Loucy (cell line): ENCODE measurements around the gene PPP1R37.
A peak's percentile ranks its signal among the peaks of the same experiment; 100 is the strongest.

Experiments
- H2AFZ ChIP-seq: fragments of 200-600 bp; sonication (generic); 2 replicates; pipeline ENCODE4 v1.6.0; 2016; ENCODE audit warnings: antibody characterized with exemption, mild to moderate bottlenecking, low read length, moderate library complexity
- H3F3A ChIP-seq: fragments of 200-600 bp; 2 replicates; pipeline ENCODE4 v1.6.0; 2016; ENCODE audit warnings: antibody characterized with exemption, low read depth, mild to moderate bottlenecking
- H3K27me3 ChIP-seq: fragments of 200-600 bp; sonication (generic); 2 replicates; pipeline ENCODE4 v1.6.1; 2014; ENCODE audit warnings: low read length, mild to moderate bottlenecking; ENCODE audit not compliant: insufficient read depth, poor library complexity, severe bottlenecking
- H3K36me3 ChIP-seq: fragments of 200-600 bp; sonication (generic); 2 replicates; pipeline ENCODE4 v1.6.1; 2016; ENCODE audit warnings: low read length; ENCODE audit not compliant: insufficient read depth
- H3K4me1 ChIP-seq: fragments of 200-600 bp; sonication (generic); 2 replicates; pipeline ENCODE4 v1.5.1; 2014; ENCODE audit warnings: low read length, mild to moderate bottlenecking; ENCODE audit not compliant: insufficient read depth, poor library complexity, severe bottlenecking
- H3K4me2 ChIP-seq: fragments of 200-600 bp; sonication (generic); 2 replicates; pipeline ENCODE4 v1.6.0; 2014; ENCODE audit warnings: antibody characterized with exemption, low read length, low read depth, mild to moderate bottlenecking; ENCODE audit not compliant: poor library complexity, severe bottlenecking
- H3K4me3 ChIP-seq: fragments of 200-600 bp; sonication (generic); 2 replicates; pipeline ENCODE4 v1.5.1; 2014; ENCODE audit warnings: low read length, mild to moderate bottlenecking, mixed read lengths; ENCODE audit not compliant: poor library complexity, severe bottlenecking
- H3K79me2 ChIP-seq: fragments of 200-600 bp; sonication (generic); 2 replicates; pipeline ENCODE4 v1.6.1; 2014; ENCODE audit warnings: low read length; ENCODE audit not compliant: insufficient read depth
- H3K9ac ChIP-seq: fragments of 200-600 bp; sonication (generic); 2 replicates; pipeline ENCODE4 v1.6.0; 2014; ENCODE audit warnings: mild to moderate bottlenecking, low read depth, low read length, moderate library complexity; ENCODE audit not compliant: poor library complexity, severe bottlenecking
- H3K9me2 ChIP-seq: fragments of 200-600 bp; sonication (generic); replicated peaks from 2 replicates; pipeline ENCODE4 v1.6.1; 2016; ENCODE audit warnings: low read depth, low read length, mixed read lengths
- H3K9me3 ChIP-seq: fragments of 200-600 bp; sonication (generic); 2 replicates; pipeline ENCODE4 v1.6.1; 2014; ENCODE audit warnings: mild to moderate bottlenecking, antibody characterized with exemption, low read length, low read depth; ENCODE audit not compliant: insufficient read depth
- H4K20me1 ChIP-seq: fragments of 200-600 bp; sonication (generic); 2 replicates; pipeline ENCODE4 v1.6.0; 2014; ENCODE audit warnings: antibody characterized with exemption, low read length, mild to moderate bottlenecking; ENCODE audit not compliant: insufficient read depth, poor library complexity, severe bottlenecking
- EZH2phosphoT487 ChIP-seq: fragments of 200-600 bp; IDR thresholded peaks from 2 replicates; pipeline ENCODE4 v1.6.1; 2018; ENCODE audit warnings: antibody characterized with exemption, mild to moderate bottlenecking, moderate library complexity, borderline replicate concordance
- TF ChIP-seq, protein P1 (sequence below): fragments of 200-600 bp; sonication (generic); conservative IDR thresholded peaks from 2 replicates; pipeline ENCODE4 v1.5.1; 2014; ENCODE audit warnings: mild to moderate bottlenecking, antibody characterized with exemption, low read length

Gene PPP1R37

GRCh38 chr19:45082170-45082569, 10.8 kb upstream of the PPP1R37 start:
- no peak overlapping the region for H2AFZ ChIP-seq
- peaks cover 4% of the 10 kb centered on the region for H4K20me1 ChIP-seq
- no peaks in the 10 kb centered on the region for H3K9me2 ChIP-seq
- H3F3A ChIP-seq: no peaks in the 10 kb centered on the region
- H3K9ac ChIP-seq: no peak overlapping the region
- no peaks in the 10 kb centered on the region for H3K9me3 ChIP-seq
- H3K4me2 ChIP-seq: peak overlapping the region; percentile 25
- no peak overlapping the region for H3K4me3 ChIP-seq
- no peak for TF ChIP-seq EZH2phosphoT487
- TF ChIP-seq, protein P1, sequence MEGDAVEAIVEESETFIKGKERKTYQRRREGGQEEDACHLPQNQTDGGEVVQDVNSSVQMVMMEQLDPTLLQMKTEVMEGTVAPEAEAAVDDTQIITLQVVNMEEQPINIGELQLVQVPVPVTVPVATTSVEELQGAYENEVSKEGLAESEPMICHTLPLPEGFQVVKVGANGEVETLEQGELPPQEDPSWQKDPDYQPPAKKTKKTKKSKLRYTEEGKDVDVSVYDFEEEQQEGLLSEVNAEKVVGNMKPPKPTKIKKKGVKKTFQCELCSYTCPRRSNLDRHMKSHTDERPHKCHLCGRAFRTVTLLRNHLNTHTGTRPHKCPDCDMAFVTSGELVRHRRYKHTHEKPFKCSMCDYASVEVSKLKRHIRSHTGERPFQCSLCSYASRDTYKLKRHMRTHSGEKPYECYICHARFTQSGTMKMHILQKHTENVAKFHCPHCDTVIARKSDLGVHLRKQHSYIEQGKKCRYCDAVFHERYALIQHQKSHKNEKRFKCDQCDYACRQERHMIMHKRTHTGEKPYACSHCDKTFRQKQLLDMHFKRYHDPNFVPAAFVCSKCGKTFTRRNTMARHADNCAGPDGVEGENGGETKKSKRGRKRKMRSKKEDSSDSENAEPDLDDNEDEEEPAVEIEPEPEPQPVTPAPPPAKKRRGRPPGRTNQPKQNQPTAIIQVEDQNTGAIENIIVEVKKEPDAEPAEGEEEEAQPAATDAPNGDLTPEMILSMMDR: no peak
- peaks cover 45% of the 10 kb centered on the region for H3K79me2 ChIP-seq
- H3K4me1 ChIP-seq: peaks cover 13% of the 10 kb centered on the region
- no peaks in the 10 kb centered on the region for H3K36me3 ChIP-seq
- no peaks in the 10 kb centered on the region for H3K27me3 ChIP-seq

GRCh38 chr19:45086480-45086879, 6.5 kb upstream of the PPP1R37 start:
- no peaks in the 10 kb centered on the region for H3K9me3 ChIP-seq
- H2AFZ ChIP-seq: no peak overlapping the region
- H3K36me3 ChIP-seq: peaks cover 16% of the 10 kb centered on the region; the same call in 1 of the 2 replicates
- no peak overlapping the region for H3K4me3 ChIP-seq
- H4K20me1 ChIP-seq: no peaks in the 10 kb centered on the region
- no peak overlapping the region for H3K9ac ChIP-seq
- no peaks in the 10 kb centered on the region for H3K9me2 ChIP-seq
- TF ChIP-seq, protein P1: no peak
- TF ChIP-seq EZH2phosphoT487: no peak
- no peak overlapping the region for H3K4me2 ChIP-seq
- H3K27me3 ChIP-seq: no peaks in the 10 kb centered on the region
- peaks cover 21% of the 10 kb centered on the region for H3K79me2 ChIP-seq
- no peaks in the 10 kb centered on the region for H3K4me1 ChIP-seq
- H3F3A ChIP-seq: no peaks in the 10 kb centered on the region

- Histone ChIP-seq H3K36me3 (peaks cover 19% of the 10 kb centered on the region; the same call in 1 of the 2 replicates), H3K4me2 (no peak overlapping the region), H3K79me2 (peaks cover 11% of the 10 kb centered on the region; the same call in 1 of the 2 replicates), H3K9ac (no peak overlapping the region), H2AFZ (no peak overlapping the region), H3K9me2 (no peaks in the 10 kb centered on the region), H3K9me3 (no peaks in the 10 kb centered on the region), H3K27me3 (no peaks in the 10 kb centered on the region), H3K4me3 (no peak overlapping the region), H3F3A (no peaks in the 10 kb centered on the region), H4K20me1 (no peaks in the 10 kb centered on the region), H3K4me1 (peaks cover 3% of the 10 kb centered on the region)
- no peak for TF ChIP-seq EZH2phosphoT487
- TF ChIP-seq, protein P1: no peak
These were observed 5.4 kb upstream of the PPP1R37 start for GRCh38 chr19:45087531-45087930.
